ENCODE results near the gene FLT4.

DNA sequence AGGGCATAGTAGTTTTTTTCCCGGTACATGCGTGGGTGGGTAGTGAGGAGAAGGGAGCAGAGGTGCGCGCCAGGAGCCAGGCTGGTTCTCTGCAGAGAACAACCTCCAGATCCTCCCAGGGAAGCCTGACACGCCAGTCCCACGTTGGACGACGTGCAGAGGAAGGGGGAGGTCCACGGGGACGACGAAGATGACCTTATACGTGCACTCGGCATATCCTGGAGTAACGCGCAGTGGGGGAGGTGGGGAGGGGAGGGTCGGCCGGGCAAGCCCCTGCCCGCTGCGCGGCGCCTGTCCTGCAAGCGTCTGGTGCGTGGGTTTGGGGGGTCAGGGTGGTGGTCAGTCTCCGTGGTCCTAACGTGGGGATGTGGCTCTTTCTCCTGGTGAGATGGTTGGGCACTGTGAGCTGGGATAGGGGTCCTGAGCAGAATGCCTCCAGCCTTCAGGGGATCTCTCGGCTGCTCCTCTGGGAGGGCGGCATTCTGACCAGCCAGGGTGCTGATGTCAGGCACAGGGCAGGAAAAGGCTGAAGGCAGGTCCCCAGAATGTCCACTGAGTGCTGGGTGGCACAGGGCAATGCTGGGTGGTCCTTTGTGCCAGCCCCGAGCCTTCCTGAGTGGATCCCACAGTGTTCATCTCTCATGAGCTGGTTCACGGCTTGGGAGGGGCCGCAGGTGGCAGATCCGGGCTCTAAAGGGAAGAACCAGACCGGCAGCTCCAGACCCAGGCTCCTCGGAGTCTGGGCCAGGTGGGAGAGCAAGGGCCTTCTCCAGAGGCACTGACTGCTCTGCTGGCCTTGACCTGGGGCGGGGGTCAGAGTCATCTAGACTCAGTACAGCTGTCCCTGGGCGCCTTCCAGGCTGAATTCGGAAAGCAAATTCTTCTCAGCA, 47.6 kb downstream of the FLT4 start:
- TF ChIP-seq, protein P1, sequence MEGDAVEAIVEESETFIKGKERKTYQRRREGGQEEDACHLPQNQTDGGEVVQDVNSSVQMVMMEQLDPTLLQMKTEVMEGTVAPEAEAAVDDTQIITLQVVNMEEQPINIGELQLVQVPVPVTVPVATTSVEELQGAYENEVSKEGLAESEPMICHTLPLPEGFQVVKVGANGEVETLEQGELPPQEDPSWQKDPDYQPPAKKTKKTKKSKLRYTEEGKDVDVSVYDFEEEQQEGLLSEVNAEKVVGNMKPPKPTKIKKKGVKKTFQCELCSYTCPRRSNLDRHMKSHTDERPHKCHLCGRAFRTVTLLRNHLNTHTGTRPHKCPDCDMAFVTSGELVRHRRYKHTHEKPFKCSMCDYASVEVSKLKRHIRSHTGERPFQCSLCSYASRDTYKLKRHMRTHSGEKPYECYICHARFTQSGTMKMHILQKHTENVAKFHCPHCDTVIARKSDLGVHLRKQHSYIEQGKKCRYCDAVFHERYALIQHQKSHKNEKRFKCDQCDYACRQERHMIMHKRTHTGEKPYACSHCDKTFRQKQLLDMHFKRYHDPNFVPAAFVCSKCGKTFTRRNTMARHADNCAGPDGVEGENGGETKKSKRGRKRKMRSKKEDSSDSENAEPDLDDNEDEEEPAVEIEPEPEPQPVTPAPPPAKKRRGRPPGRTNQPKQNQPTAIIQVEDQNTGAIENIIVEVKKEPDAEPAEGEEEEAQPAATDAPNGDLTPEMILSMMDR (conservative IDR thresholded peaks at IDR 0.05; ENCODE audit: low read depth, low read length): no peak
- TF ChIP-seq EZH2 (IDR thresholded peaks at IDR 0.05; ENCODE audit: low read length, unreplicated experiment): no peak

Data from PC-3 (cell line).